ENCODE measurements around the gene GOLGA2. TPM values are rescaled to one million over a fixed set of nuclear protein-coding genes. Genes with fewer than 3 reads are reported as not detected.

Gene GOLGA2
- total RNA-seq, 1 experiment from 2014 or later = 16.2 TPM

DNA sequence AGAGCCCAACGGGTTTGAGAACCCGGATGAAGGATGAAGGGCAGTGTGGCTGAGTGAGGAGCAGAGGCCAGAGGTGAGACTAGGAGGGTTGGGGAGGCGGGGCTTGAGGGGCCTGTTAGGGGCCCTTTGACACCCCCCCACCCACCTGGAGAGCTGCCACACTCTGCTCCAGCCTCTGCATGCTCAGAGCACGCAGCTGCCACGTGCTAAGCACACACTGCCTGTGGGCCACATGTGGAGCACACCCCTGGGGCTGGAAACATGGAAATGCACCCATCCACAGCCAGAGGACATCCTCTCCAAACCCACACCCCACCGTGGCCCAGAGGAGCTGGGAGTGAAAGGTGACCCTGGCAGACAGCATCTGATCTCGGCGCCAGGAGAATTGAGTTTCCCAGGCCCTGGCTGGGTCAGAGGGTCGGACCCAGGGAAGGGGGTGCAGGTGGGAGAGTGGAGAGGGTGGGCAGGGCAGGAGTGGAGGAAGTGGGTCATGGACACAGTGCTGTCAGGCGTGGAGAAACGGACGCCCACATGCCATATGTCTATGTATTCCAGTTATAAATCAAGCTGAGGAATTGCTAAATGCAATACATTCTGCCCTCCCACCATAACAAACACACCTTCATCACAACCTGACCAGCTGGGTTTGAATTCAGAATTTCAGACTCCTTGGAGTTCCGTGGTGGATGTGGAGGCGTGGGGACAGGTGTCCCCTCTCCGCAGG is 66.7 kb downstream of the GOLGA2 start:
- H4K20me1 ChIP-seq (ENCODE audit: insufficient read depth, low read depth, low read length) = no peaks in the 10 kb centered on the region
- H3K9me2 ChIP-seq (replicated peaks; ENCODE audit: insufficient read depth, low read length) = no peaks in the 10 kb centered on the region
- H3K27me3 ChIP-seq (ENCODE audit: low read length) = no peaks in the 10 kb centered on the region
- no peak overlapping the region for H3K27ac ChIP-seq (ENCODE audit: low read length)
- H3K79me2 ChIP-seq (ENCODE audit: low read length) = no peaks in the 10 kb centered on the region
- H3K4me3 ChIP-seq (ENCODE audit: low read length) = no peak overlapping the region
- DNase-seq = no peak
- H3K9me3 ChIP-seq (ENCODE audit: low read length) = no peaks in the 10 kb centered on the region
- H3K9ac ChIP-seq (ENCODE audit: low read length) = no peak overlapping the region
- H3K36me3 ChIP-seq (ENCODE audit: insufficient read depth, low read length) = no peaks in the 10 kb centered on the region
- no peak overlapping the region for H2AFZ ChIP-seq (ENCODE audit: low read length)
- H3K4me2 ChIP-seq (ENCODE audit: low read depth, low read length, poor library complexity, severe bottlenecking) = no peak overlapping the region
- H3K4me1 ChIP-seq (ENCODE audit: low read length) = no peaks in the 10 kb centered on the region; the same call in 1 of the 2 replicates

DNA sequence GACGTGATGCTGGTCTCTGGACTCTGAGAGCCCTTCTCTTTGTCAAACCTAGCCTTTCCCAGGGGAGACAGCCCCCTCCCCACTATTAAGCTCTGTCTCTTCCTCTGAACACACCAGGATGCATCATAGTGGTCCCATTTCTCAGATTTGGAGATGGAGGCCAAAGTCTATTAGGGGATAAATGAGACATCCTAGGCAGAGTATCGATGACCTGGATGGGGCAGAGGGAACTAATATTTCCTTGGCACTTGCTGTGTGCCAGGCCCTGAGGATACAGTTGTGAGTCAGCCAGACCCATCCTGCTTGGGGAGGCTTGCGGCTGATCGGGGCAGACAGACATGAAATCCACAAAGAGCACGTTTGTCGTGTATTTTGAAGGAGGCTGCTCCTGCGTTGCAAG is 67.4 kb downstream of the GOLGA2 start:
- H3K9me2 ChIP-seq (replicated peaks; ENCODE audit: insufficient read depth, low read length) = no peaks in the 10 kb centered on the region
- no peak overlapping the region for H2AFZ ChIP-seq (ENCODE audit: low read length)
- H3K27me3 ChIP-seq (ENCODE audit: low read length) = no peaks in the 10 kb centered on the region
- H3K79me2 ChIP-seq (ENCODE audit: low read length) = no peaks in the 10 kb centered on the region
- H3K4me2 ChIP-seq (ENCODE audit: low read depth, low read length, poor library complexity, severe bottlenecking) = no peak overlapping the region
- peaks cover 6% of the 10 kb centered on the region for H3K4me1 ChIP-seq (ENCODE audit: low read length)
- no peaks in the 10 kb centered on the region for H4K20me1 ChIP-seq (ENCODE audit: insufficient read depth, low read depth, low read length)
- no peak overlapping the region for H3K9ac ChIP-seq (ENCODE audit: low read length)
- H3K36me3 ChIP-seq (ENCODE audit: insufficient read depth, low read length) = no peaks in the 10 kb centered on the region
- H3K9me3 ChIP-seq (ENCODE audit: low read length) = no peaks in the 10 kb centered on the region
- no peak overlapping the region for H3K4me3 ChIP-seq (ENCODE audit: low read length)
- no peak overlapping the region for H3K27ac ChIP-seq (ENCODE audit: low read length)
- DNase-seq = no peak

- Histone ChIP-seq H3K4me2 (ENCODE audit: low read depth, low read length, poor library complexity, severe bottlenecking) (no peak overlapping the region), H2AFZ (ENCODE audit: low read length) (no peak overlapping the region), H3K79me2 (ENCODE audit: low read length) (no peaks in the 10 kb centered on the region), H3K27ac (ENCODE audit: low read length) (no peak overlapping the region), H3K9me3 (ENCODE audit: low read length) (no peaks in the 10 kb centered on the region), H3K36me3 (ENCODE audit: insufficient read depth, low read length) (no peaks in the 10 kb centered on the region), H3K4me1 (ENCODE audit: low read length) (peaks cover 9% of the 10 kb centered on the region), H3K9ac (ENCODE audit: low read length) (no peak overlapping the region), H3K4me3 (ENCODE audit: low read length) (no peak overlapping the region), H3K27me3 (ENCODE audit: low read length) (no peaks in the 10 kb centered on the region), H4K20me1 (ENCODE audit: insufficient read depth, low read depth, low read length) (no peaks in the 10 kb centered on the region), H3K9me2 (replicated peaks; ENCODE audit: insufficient read depth, low read length) (no peaks in the 10 kb centered on the region)
- DNase-seq = no peak
Observed at GRCh38 chr9:128206916-128207910, 68.6 kb downstream of the GOLGA2 start.

- H3K79me2 ChIP-seq (ENCODE audit: low read length) = no peaks in the 10 kb centered on the region
- no peak for DNase-seq
- peaks cover 9% of the 10 kb centered on the region for H3K4me1 ChIP-seq (ENCODE audit: low read length)
- H3K4me2 ChIP-seq (ENCODE audit: low read depth, low read length, poor library complexity, severe bottlenecking) = no peak overlapping the region
- H3K36me3 ChIP-seq (ENCODE audit: insufficient read depth, low read length) = no peaks in the 10 kb centered on the region
- no peaks in the 10 kb centered on the region for H3K9me3 ChIP-seq (ENCODE audit: low read length)
- no peak overlapping the region for H3K27ac ChIP-seq (ENCODE audit: low read length)
- H3K9me2 ChIP-seq (replicated peaks; ENCODE audit: insufficient read depth, low read length) = no peaks in the 10 kb centered on the region
- no peaks in the 10 kb centered on the region for H4K20me1 ChIP-seq (ENCODE audit: insufficient read depth, low read depth, low read length)
- no peak overlapping the region for H3K4me3 ChIP-seq (ENCODE audit: low read length)
- H2AFZ ChIP-seq (ENCODE audit: low read length) = no peak overlapping the region
- H3K27me3 ChIP-seq (ENCODE audit: low read length) = no peaks in the 10 kb centered on the region
- no peak overlapping the region for H3K9ac ChIP-seq (ENCODE audit: low read length)
Observed at GRCh38 chr9:128206484-128206883, 69.3 kb downstream of the GOLGA2 start.

Small RNA genes lying within 50 kb of the gene (small RNA-seq; reads per million reads assigned to genes)
- gene MIR199B = 0.40 reads per million, percentile 3 among the genes with 10 or more reads in this experiment
- not detected for gene MIR3154

Other genes starting within 250 kb of the GOLGA2 start
- 7.3 and 13.9 TPM in 2 replicates for gene NAIF1, start 208.7 kb downstream of the GOLGA2 start, total RNA-seq (2014; rRNA removed; shearing (Covaris generic); ENCODE audit: low replicate concordance)
- gene SLC25A25, start 207.8 kb downstream of the GOLGA2 start, total RNA-seq (2014; rRNA removed; shearing (Covaris generic); ENCODE audit: low replicate concordance) = 4.1 and 12.7 TPM in 2 replicates
- gene PTGES2, start 148.3 kb downstream of the GOLGA2 start, total RNA-seq (2014; rRNA removed; shearing (Covaris generic); ENCODE audit: low replicate concordance) = 68.4 and 114 TPM in 2 replicates
- not detected in 2 replicates for gene LCN2, start 126.6 kb downstream of the GOLGA2 start, total RNA-seq (2014; rRNA removed; shearing (Covaris generic); ENCODE audit: low replicate concordance)
- 154 and 209 TPM in 2 replicates for gene BBLN, start 115.7 kb downstream of the GOLGA2 start, total RNA-seq (2014; rRNA removed; shearing (Covaris generic); ENCODE audit: low replicate concordance)
- 62.7 and 84.0 TPM in 2 replicates for gene CIZ1, start 84.4 kb downstream of the GOLGA2 start, total RNA-seq (2014; rRNA removed; shearing (Covaris generic); ENCODE audit: low replicate concordance)
- 0.65 and 5.0 TPM in 2 replicates for gene DNM1, start 72.6 kb downstream of the GOLGA2 start, total RNA-seq (2014; rRNA removed; shearing (Covaris generic); ENCODE audit: low replicate concordance)
- gene SWI5, start 269 bp upstream of the GOLGA2 start, total RNA-seq (2014; rRNA removed; shearing (Covaris generic); ENCODE audit: low replicate concordance) = 34.5 and 37.6 TPM in 2 replicates
- 20.8 and 28.2 TPM in 2 replicates for gene TRUB2, start 46.4 kb upstream of the GOLGA2 start, total RNA-seq (2014; rRNA removed; shearing (Covaris generic); ENCODE audit: low replicate concordance)
- gene COQ4, start 46.8 kb upstream of the GOLGA2 start, total RNA-seq (2014; rRNA removed; shearing (Covaris generic); ENCODE audit: low replicate concordance) = 28.3 and 40.1 TPM in 2 replicates
- 18.5 and 24.4 TPM in 2 replicates for gene SLC27A4, start 64.5 kb upstream of the GOLGA2 start, total RNA-seq (2014; rRNA removed; shearing (Covaris generic); ENCODE audit: low replicate concordance)
- gene URM1, start 95.4 kb upstream of the GOLGA2 start, total RNA-seq (2014; rRNA removed; shearing (Covaris generic); ENCODE audit: low replicate concordance) = 22.7 and 33.4 TPM in 2 replicates
- 12.2 and 19.8 TPM in 2 replicates for gene CERCAM, start 144.8 kb upstream of the GOLGA2 start, total RNA-seq (2014; rRNA removed; shearing (Covaris generic); ENCODE audit: low replicate concordance)
- 37.8 and 69.5 TPM in 2 replicates for gene ODF2, start 180.0 kb upstream of the GOLGA2 start, total RNA-seq (2014; rRNA removed; shearing (Covaris generic); ENCODE audit: low replicate concordance)
- gene GLE1, start 228.7 kb upstream of the GOLGA2 start, total RNA-seq (2014; rRNA removed; shearing (Covaris generic); ENCODE audit: low replicate concordance) = 26.5 and 32.7 TPM in 2 replicates

All from Karpas-422 (cell line).